Mammary epithelial cell (primary cell): ENCODE data around the gene RAG1.

ENCODE experiments used
- EZH2 ChIP-seq: IDR thresholded peaks from 2 replicates; pipeline ENCODE4 v1.6.1; 2012; ENCODE audit warnings: low read length, inconsistent platforms, borderline replicate concordance
- TF ChIP-seq, protein P1 (sequence below), 2 donors: IDR thresholded peaks in 1 of 2; conservative IDR thresholded peaks in 1 of 2; 2 replicates each; pipeline ENCODE4 v1.5.1; 2011 to 2012; ENCODE audit warnings: inconsistent platforms in 2 of 2, low read length in 2 of 2, mild to moderate bottlenecking in 2 of 2, control low read depth in 1 of 2, low read depth in 1 of 2; ENCODE audit not compliant: insufficient read depth in 1 of 2; ENCODE audit errors: extremely low read depth in 1 of 2

DNA sequence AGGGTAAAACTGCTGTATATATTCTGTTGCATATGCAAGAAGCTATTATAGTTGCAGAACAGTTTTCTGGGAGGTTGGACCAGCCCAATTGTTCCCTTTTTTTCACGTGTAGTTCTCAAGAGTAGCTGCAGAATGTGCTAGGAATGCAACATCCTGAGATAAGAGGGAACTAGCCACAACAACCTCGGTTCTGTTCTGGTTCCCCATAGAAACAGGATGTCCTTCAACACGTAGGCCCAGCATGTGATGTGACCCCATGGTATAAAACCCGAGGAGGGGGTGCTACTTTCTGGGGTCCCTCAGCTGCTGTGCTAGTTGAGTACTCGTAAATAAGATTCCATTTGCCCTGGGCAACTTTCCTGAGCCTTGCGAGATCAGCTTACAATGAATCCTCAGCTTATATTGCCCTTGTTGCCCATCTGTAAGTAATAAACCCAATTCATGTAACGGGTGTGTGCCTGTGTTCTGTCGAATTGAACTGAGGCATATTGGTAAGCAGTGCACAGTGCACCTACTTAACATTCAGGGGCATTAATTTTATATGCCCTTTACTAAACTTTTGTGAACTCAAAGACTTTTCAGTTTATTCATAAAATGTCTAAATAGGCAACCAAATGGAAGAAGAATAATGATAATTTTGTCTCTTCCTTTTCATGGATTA, 34.7 kb upstream of the RAG1 start:
- TF ChIP-seq, protein P1, sequence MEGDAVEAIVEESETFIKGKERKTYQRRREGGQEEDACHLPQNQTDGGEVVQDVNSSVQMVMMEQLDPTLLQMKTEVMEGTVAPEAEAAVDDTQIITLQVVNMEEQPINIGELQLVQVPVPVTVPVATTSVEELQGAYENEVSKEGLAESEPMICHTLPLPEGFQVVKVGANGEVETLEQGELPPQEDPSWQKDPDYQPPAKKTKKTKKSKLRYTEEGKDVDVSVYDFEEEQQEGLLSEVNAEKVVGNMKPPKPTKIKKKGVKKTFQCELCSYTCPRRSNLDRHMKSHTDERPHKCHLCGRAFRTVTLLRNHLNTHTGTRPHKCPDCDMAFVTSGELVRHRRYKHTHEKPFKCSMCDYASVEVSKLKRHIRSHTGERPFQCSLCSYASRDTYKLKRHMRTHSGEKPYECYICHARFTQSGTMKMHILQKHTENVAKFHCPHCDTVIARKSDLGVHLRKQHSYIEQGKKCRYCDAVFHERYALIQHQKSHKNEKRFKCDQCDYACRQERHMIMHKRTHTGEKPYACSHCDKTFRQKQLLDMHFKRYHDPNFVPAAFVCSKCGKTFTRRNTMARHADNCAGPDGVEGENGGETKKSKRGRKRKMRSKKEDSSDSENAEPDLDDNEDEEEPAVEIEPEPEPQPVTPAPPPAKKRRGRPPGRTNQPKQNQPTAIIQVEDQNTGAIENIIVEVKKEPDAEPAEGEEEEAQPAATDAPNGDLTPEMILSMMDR (conservative IDR thresholded peaks at IDR 0.05 in 1 of 2, IDR thresholded peaks at IDR 0.05 in 1 of 2; ENCODE audit: extremely low read depth in 1 of 2, insufficient read depth in 1 of 2, low read depth in 1 of 2, low read length in 2 of 2), result no peak
- TF ChIP-seq EZH2, result no peak
